Loucy (cell line): Measurements from ENCODE around the gene CELF2.

Source experiments
- EZH2phosphoT487 ChIP-seq: fragments of 200-600 bp; IDR thresholded peaks from 2 replicates; pipeline ENCODE4 v1.6.1; 2018; ENCODE audit warnings: antibody characterized with exemption, mild to moderate bottlenecking, moderate library complexity, borderline replicate concordance
- TF ChIP-seq, protein P1 (sequence below): fragments of 200-600 bp; sonication (generic); conservative IDR thresholded peaks from 2 replicates; pipeline ENCODE4 v1.5.1; 2014; ENCODE audit warnings: mild to moderate bottlenecking, antibody characterized with exemption, low read length

- no peak for TF ChIP-seq EZH2phosphoT487
- TF ChIP-seq, protein P1, sequence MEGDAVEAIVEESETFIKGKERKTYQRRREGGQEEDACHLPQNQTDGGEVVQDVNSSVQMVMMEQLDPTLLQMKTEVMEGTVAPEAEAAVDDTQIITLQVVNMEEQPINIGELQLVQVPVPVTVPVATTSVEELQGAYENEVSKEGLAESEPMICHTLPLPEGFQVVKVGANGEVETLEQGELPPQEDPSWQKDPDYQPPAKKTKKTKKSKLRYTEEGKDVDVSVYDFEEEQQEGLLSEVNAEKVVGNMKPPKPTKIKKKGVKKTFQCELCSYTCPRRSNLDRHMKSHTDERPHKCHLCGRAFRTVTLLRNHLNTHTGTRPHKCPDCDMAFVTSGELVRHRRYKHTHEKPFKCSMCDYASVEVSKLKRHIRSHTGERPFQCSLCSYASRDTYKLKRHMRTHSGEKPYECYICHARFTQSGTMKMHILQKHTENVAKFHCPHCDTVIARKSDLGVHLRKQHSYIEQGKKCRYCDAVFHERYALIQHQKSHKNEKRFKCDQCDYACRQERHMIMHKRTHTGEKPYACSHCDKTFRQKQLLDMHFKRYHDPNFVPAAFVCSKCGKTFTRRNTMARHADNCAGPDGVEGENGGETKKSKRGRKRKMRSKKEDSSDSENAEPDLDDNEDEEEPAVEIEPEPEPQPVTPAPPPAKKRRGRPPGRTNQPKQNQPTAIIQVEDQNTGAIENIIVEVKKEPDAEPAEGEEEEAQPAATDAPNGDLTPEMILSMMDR = no peak
Observed at GRCh38 chr10:11364241-11364640, 346.6 kb downstream of the CELF2 start.
